ENCODE data around the gene TEX54. TPM values are rescaled to one million over a fixed set of nuclear protein-coding genes. Genes with fewer than 3 reads are reported as not detected.

Gene TEX54
- total and polyA plus RNA-seq, 2 of the 4 experiments (the other 2 are of a cell fraction) = not detected

- no peak for TF ChIP-seq USF2 (IDR thresholded peaks at IDR 0.05; ENCODE audit: low read depth, low read length)
These were observed 46.8 kb upstream of the TEX54 start (continued) for GRCh38 chr11:62879235-62879978.

- intact Hi-C loops (cut with micrococcal nuclease) (no loop called here), in situ Hi-C loops (cut with MboI; ENCODE audit: low sequenced_read_pairs) (loop anchor here (25.0 kb wide), 1 partner anchor 786 kb away; the partner anchor contains the start of gene ATL3), dilution Hi-C loops (cut with HindIII; ENCODE audit: low sequenced_read_pairs, unreplicated experiment) (no loop called here)
- H3K4me1 ChIP-seq (ENCODE audit: control insufficient read depth, insufficient read depth, low read length) = peaks cover 13% of the 10 kb centered on the region
- H3K27ac ChIP-seq (ENCODE audit: insufficient read depth, low read length) = no peak overlapping the region
- H3K4me2 ChIP-seq (ENCODE audit: low read depth, low read length) = no peak overlapping the region
- no peak overlapping the region for H2AK5ac ChIP-seq (ENCODE audit: low read depth, low read length)
- peaks cover 7% of the 10 kb centered on the region; the same call in 1 of the 2 replicates for H4K20me1 ChIP-seq (ENCODE audit: insufficient read depth, low read length)
- ChIA-PET CTCF (no interaction called here), POLR2A (ENCODE audit: unreplicated experiment) (no interaction called here)
- H3K14ac ChIP-seq (replicated peaks; ENCODE audit: low read depth, low read length) = no peak overlapping the region
- no peak overlapping the region for H3K18ac ChIP-seq (ENCODE audit: low read depth, low read length)
- no peak overlapping the region for H4K8ac ChIP-seq (ENCODE audit: low read depth in 2 of 2, low read length in 2 of 2)
- H4K91ac ChIP-seq (ENCODE audit: insufficient read depth, low read depth, low read length) = no peak overlapping the region
- H3K79me1 ChIP-seq (ENCODE audit: low read depth in 1 of 2, low read length in 2 of 2) = peaks cover 4 to 22% of the 10 kb centered on the region in 2 experiments; a peak in 3 of 4 replicates
- no peak overlapping the region for H3K56ac ChIP-seq (ENCODE audit: extremely low read depth, insufficient read depth, low read length)
- no peak overlapping the region for H2BK15ac ChIP-seq (ENCODE audit: low read depth, low read length)
- H3K27me3 ChIP-seq (ENCODE audit: control insufficient read depth, insufficient read depth, low read length) = no peaks in the 10 kb centered on the region
- no peak overlapping the region for H2AFZ ChIP-seq (replicated peaks; ENCODE audit: low read length, poor library complexity)
- no peak overlapping the region for H2BK120ac ChIP-seq (ENCODE audit: low read depth, low read length)
- H2AK9ac ChIP-seq (replicated peaks; ENCODE audit: low read depth, low read length, poor library complexity) = no peak overlapping the region
- H2BK20ac ChIP-seq (ENCODE audit: low read depth, low read length) = no peak overlapping the region
- no peak for DNase-seq
- peaks cover under 1% of the 10 kb centered on the region for H3K36me3 ChIP-seq (ENCODE audit: control insufficient read depth, insufficient read depth, low read length)
- H3K9ac ChIP-seq (ENCODE audit: low read depth, low read length) = no peak overlapping the region
- H3K23ac ChIP-seq (ENCODE audit: low read depth, low read length) = no peak overlapping the region
- H3K9me1 ChIP-seq (ENCODE audit: insufficient read depth, low read length) = no peaks in the 10 kb centered on the region; the same call in 1 of the 2 replicates
- no peak overlapping the region for H4K5ac ChIP-seq (ENCODE audit: low read depth, low read length)
- no peak for ATAC-seq (ENCODE audit: low read depth)
- no peaks in the 10 kb centered on the region for H3K9me3 ChIP-seq (ENCODE audit: control insufficient read depth, insufficient read depth, low read length)
- 100% methylated on average over 4 of the region's 6 CpGs; no CpG with 5 or more reads in 1 of the 2 experiments for WGBS, 2 experiments (ENCODE audit: extremely low coverage in 2 of 2, insufficient read length in 1 of 2)
- H2BK5ac ChIP-seq (ENCODE audit: low read depth, low read length, poor library complexity, severe bottlenecking) = no peak overlapping the region
- no peak overlapping the region for H3K4ac ChIP-seq (ENCODE audit: low read depth, low read length)
- no peak overlapping the region for H3K4me3 ChIP-seq (ENCODE audit: insufficient read depth, low read depth, low read length)
- no TSS peak for BruUV-seq (replicated peaks)
- no peak for TF ChIP-seq CTCF (conservative IDR thresholded peaks at IDR 0.05; ENCODE audit: low read depth, low read length)
- no peak for TF ChIP-seq CHD1 (IDR thresholded peaks at IDR 0.05; ENCODE audit: low read depth, low read length)
- no peak for TF ChIP-seq MAFK (IDR thresholded peaks at IDR 0.05; ENCODE audit: low read depth, low read length)
- no peak for TF ChIP-seq USF2 (IDR thresholded peaks at IDR 0.05; ENCODE audit: low read depth, low read length)
- TF ChIP-seq MXI1 (IDR thresholded peaks at IDR 0.05; ENCODE audit: borderline replicate concordance, low read depth, low read length) = no peak
- no peak for TF ChIP-seq BHLHE40 (IDR thresholded peaks at IDR 0.05; ENCODE audit: low read depth, low read length)
- no peak for TF ChIP-seq NFE2L2 (IDR thresholded peaks at IDR 0.05; ENCODE audit: low read depth, low read length)
- no peak for TF ChIP-seq ELK1 (IDR thresholded peaks at IDR 0.05; ENCODE audit: borderline replicate concordance, low read depth, low read length)
- no peak for TF ChIP-seq SMC3 (IDR thresholded peaks at IDR 0.05; ENCODE audit: low read depth, low read length)
- TF ChIP-seq MAZ (IDR thresholded peaks at IDR 0.05; ENCODE audit: borderline replicate concordance, low read depth, low read length) = no peak
These were observed 44.1 kb upstream of the TEX54 start for GRCh38 chr11:62876712-62877111.
